ENCODE data around the gene SLC25A25. TPM values are rescaled to one million over a fixed set of nuclear protein-coding genes. Genes with fewer than 3 reads are reported as not detected.

The SLC25A25 gene
- total RNA-seq, 1 donor from 2014 or later, result 8.5 TPM

DNA sequence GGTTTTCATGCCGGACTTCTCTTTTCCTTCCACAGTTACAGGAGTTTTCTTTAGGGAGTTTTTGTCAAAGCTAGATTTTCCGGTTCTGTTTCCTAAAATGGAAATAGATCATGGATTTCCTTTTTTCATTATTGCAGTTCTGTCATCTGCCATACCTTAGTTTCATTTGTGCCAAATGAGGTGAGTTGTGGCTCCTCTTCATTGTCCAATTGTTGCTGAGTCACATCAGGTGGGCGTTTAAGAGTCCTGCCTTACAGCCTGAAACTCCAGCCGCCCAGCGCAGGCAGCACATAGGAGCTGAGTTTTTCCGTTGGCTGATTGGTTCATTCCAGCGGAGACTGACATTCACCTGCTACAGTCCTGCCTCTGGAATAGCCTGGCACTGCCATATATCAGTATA is 14.1 kb downstream of the SLC25A25 start:
- peaks cover 6% of the 10 kb centered on the region for H3K27me3 Mint-ChIP-seq (ENCODE audit: insufficient read depth, low read depth)
- H3K4me3 ChIP-seq, result no peak overlapping the region
- no peaks in the 10 kb centered on the region for H3K9me3 Mint-ChIP-seq
- H4K20me1 ChIP-seq (ENCODE audit: low read depth), result peaks cover 12% of the 10 kb centered on the region
- peak; percentile 50 for DNase-seq (ENCODE audit: low spot score)
- H2AFZ ChIP-seq (replicated peaks), result no peak overlapping the region
- peaks cover 7% of the 10 kb centered on the region for H3K36me3 Mint-ChIP-seq
- no peaks in the 10 kb centered on the region for H3K36me3 ChIP-seq
- no peak overlapping the region for H3K9ac ChIP-seq
- peaks cover 23% of the 10 kb centered on the region for H3K79me2 ChIP-seq (ENCODE audit: low read depth)
- peaks cover 30% of the 10 kb centered on the region for H3F3A ChIP-seq (ENCODE audit: low read depth)
- H3K4me2 ChIP-seq, result peak overlapping the region; percentile 45
- no peaks in the 10 kb centered on the region for H3K27me3 ChIP-seq
- peaks cover 12% of the 10 kb centered on the region for H3K4me1 ChIP-seq
- no peak overlapping the region for H3K27ac ChIP-seq
- peaks cover 36% of the 10 kb centered on the region for H3K4me1 Mint-ChIP-seq
- H3K4me3 Mint-ChIP-seq, result no peak overlapping the region
- no peaks in the 10 kb centered on the region for H3K9me3 ChIP-seq (ENCODE audit: low read depth)
- TF ChIP-seq EZH2 (IDR thresholded peaks at IDR 0.05) (no peak), EZH2phosphoT487 (IDR thresholded peaks at IDR 0.05) (no peak)
- TF ChIP-seq, protein P1, sequence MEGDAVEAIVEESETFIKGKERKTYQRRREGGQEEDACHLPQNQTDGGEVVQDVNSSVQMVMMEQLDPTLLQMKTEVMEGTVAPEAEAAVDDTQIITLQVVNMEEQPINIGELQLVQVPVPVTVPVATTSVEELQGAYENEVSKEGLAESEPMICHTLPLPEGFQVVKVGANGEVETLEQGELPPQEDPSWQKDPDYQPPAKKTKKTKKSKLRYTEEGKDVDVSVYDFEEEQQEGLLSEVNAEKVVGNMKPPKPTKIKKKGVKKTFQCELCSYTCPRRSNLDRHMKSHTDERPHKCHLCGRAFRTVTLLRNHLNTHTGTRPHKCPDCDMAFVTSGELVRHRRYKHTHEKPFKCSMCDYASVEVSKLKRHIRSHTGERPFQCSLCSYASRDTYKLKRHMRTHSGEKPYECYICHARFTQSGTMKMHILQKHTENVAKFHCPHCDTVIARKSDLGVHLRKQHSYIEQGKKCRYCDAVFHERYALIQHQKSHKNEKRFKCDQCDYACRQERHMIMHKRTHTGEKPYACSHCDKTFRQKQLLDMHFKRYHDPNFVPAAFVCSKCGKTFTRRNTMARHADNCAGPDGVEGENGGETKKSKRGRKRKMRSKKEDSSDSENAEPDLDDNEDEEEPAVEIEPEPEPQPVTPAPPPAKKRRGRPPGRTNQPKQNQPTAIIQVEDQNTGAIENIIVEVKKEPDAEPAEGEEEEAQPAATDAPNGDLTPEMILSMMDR (IDR thresholded peaks at IDR 0.05), result no peak
- H3K27ac Mint-ChIP-seq, result peak overlapping the region; percentile 19

DNA sequence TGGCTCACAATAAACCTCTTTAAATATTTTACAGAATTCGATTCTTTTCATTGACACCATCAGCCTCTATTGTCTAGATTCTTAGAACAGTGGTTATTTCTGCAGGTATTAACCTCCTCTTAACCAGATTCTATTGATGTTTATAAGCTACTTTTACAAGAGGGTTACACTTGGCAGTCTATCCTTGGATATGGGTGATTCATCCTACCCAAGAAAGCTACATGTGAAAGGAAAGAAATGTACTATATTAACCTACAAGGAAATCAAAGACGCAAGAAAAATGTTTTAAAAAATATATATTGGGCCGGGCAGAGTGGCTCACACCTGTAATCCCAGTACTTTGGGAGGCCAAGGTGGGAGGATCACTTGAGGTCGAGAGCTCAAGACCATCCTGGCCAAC is 16.7 kb downstream of the SLC25A25 start:
- Histone ChIP-seq H3K36me3 (no peaks in the 10 kb centered on the region), H3K9me3 (ENCODE audit: low read depth) (no peaks in the 10 kb centered on the region), H3K27me3 (no peaks in the 10 kb centered on the region), H2AFZ (replicated peaks) (no peak overlapping the region), H3K79me2 (ENCODE audit: low read depth) (peaks cover 20% of the 10 kb centered on the region), H3K4me1 (peaks cover 12% of the 10 kb centered on the region), H3K9ac (no peak overlapping the region), H3K4me3 (no peak overlapping the region), H3K4me2 (no peak overlapping the region), H3F3A (ENCODE audit: low read depth) (peaks cover 30% of the 10 kb centered on the region), H3K27ac (no peak overlapping the region), H4K20me1 (ENCODE audit: low read depth) (peaks cover 12% of the 10 kb centered on the region)
- no peak for TF ChIP-seq EZH2 (IDR thresholded peaks at IDR 0.05)
- TF ChIP-seq, protein P1 (IDR thresholded peaks at IDR 0.05), result no peak
- no peak for TF ChIP-seq EZH2phosphoT487 (IDR thresholded peaks at IDR 0.05)
- H3K9me3 Mint-ChIP-seq, result no peaks in the 10 kb centered on the region
- H3K4me1 Mint-ChIP-seq, result peaks cover 27% of the 10 kb centered on the region
- peaks cover 6% of the 10 kb centered on the region for H3K27me3 Mint-ChIP-seq (ENCODE audit: insufficient read depth, low read depth)
- H3K4me3 Mint-ChIP-seq, result no peak overlapping the region
- H3K27ac Mint-ChIP-seq, result no peak overlapping the region
- H3K36me3 Mint-ChIP-seq, result peaks cover 2% of the 10 kb centered on the region
- DNase-seq (ENCODE audit: low spot score), result no peak

DNA sequence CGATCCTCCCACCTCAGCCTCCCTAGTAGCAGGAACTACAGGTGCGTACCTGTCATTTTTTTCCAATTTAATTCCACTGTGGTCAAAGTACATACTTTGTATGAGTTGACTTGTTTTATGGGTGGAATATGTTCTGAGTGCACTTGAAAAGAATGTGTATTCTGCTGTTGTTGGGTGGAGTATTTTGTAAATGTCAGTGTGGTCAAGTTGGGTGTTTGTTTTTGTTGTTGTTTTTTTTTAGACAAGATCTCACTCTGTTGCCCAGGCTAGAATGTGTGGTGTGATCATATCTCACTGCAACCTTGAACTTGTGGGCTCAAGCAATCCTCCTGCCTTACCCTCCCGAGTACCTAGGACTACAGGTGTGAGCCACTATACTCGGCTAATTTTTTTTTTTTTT is 17.9 kb downstream of the SLC25A25 start:
- no peak overlapping the region for H3K4me2 ChIP-seq
- no peaks in the 10 kb centered on the region for H3K27me3 ChIP-seq
- H3K27me3 Mint-ChIP-seq (ENCODE audit: insufficient read depth, low read depth), result peaks cover 6% of the 10 kb centered on the region
- no peak for DNase-seq (ENCODE audit: low spot score)
- peaks cover 13% of the 10 kb centered on the region for H3K79me2 ChIP-seq (ENCODE audit: low read depth)
- TF ChIP-seq EZH2phosphoT487 (IDR thresholded peaks at IDR 0.05) (no peak), EZH2 (IDR thresholded peaks at IDR 0.05) (no peak)
- TF ChIP-seq, protein P1 (IDR thresholded peaks at IDR 0.05), result no peak
- H3F3A ChIP-seq (ENCODE audit: low read depth), result peaks cover 20% of the 10 kb centered on the region
- no peak overlapping the region for H3K27ac ChIP-seq
- H3K36me3 ChIP-seq, result no peaks in the 10 kb centered on the region
- H3K4me1 ChIP-seq, result peaks cover 9% of the 10 kb centered on the region
- H3K4me3 ChIP-seq, result no peak overlapping the region
- H3K9me3 Mint-ChIP-seq, result no peaks in the 10 kb centered on the region
- H4K20me1 ChIP-seq (ENCODE audit: low read depth), result peaks cover 11% of the 10 kb centered on the region
- peaks cover 29% of the 10 kb centered on the region for H3K4me1 Mint-ChIP-seq
- no peaks in the 10 kb centered on the region for H3K9me3 ChIP-seq (ENCODE audit: low read depth)
- no peak overlapping the region for H2AFZ ChIP-seq (replicated peaks)
- H3K27ac Mint-ChIP-seq, result no peak overlapping the region
- no peak overlapping the region for H3K9ac ChIP-seq
- H3K4me3 Mint-ChIP-seq, result no peak overlapping the region
- peaks cover 4% of the 10 kb centered on the region for H3K36me3 Mint-ChIP-seq
